GM12878 (cell line): ENCODE results near the gene SBNO2. TPM values are rescaled to one million over a fixed set of nuclear protein-coding genes. Genes with fewer than 3 reads are reported as not detected.

ENCODE experiments used
- EZH2 ChIP-seq: IDR thresholded peaks from 2 replicates; pipeline ENCODE4 v1.6.1; 2012; ENCODE audit warnings: low read depth, mild to moderate bottlenecking, control low read depth, inconsistent platforms, low read length, borderline replicate concordance; ENCODE audit not compliant: control insufficient read depth
- POU2F2 ChIP-seq: IDR thresholded peaks from 3 replicates; pipeline ENCODE4 v1.6.1; 2011; ENCODE audit warnings: low read depth, mild to moderate bottlenecking, low read length, borderline replicate concordance
- RAD21 ChIP-seq: IDR thresholded peaks from 2 replicates; pipeline ENCODE4 v1.6.1; 2011; ENCODE audit warnings: mild to moderate bottlenecking, low read depth, low read length, moderate library complexity; ENCODE audit not compliant: insufficient read depth
- WRNIP1 ChIP-seq: IDR thresholded peaks from 2 replicates; pipeline ENCODE4 v1.6.1; 2011; ENCODE audit warnings: low read depth, low read length, improper control_type of control experiment, borderline replicate concordance
- YY1 ChIP-seq: IDR thresholded peaks from 2 replicates; pipeline ENCODE4 v1.6.1; 2011; ENCODE audit warnings: low read depth, mild to moderate bottlenecking, low read length
- polyA plus RNA-seq, 11 experiments: library from polyadenylated mRNA; depleted of rRNA in 4 of 11; unstranded in 6 of 11; stranded (reverse) in 5 of 11; fragments of >200 nt; fragmentation: Nextera tagmentation in 4 of 11; fragmentation: Illumina TruSeq in 1 of 11; extraction: Ambion mirVana in 4 of 11; extraction: Trizol in 1 of 11; gene quantifications; 1 replicate in 1 of 11; 2 replicates in 10 of 11; pipeline versions ENCODE4 v1.2.1 to v1.2.3, GENCODE V29; 2011 to 2016; ENCODE audit warnings: inconsistent platforms in 2 of 11, missing spikeins in 2 of 11, low read depth in 1 of 11
- total RNA-seq, 4 experiments: library from RNA; depleted of rRNA in 3 of 4; stranded (reverse); fragments of >200 nt in 3 of 4; fragmentation: Illumina TruSeq in 1 of 4; extraction: Trizol in 1 of 4; gene quantifications; 2 replicates each; pipeline versions ENCODE4 v1.2.1 to v1.2.3, GENCODE V29; 2013 to 2021
- TF ChIP-seq, protein P1 (sequence below): fragments of 450-650 bp; formaldehyde crosslinking; IDR thresholded peaks from 2 replicates; pipeline ENCODE4 v1.5.0; 2022; ENCODE audit warnings: mild to moderate bottlenecking, missing genetic modification characterization
- TF ChIP-seq, protein P2 (sequence below): fragments of 450-650 bp; formaldehyde crosslinking; IDR thresholded peaks from 2 replicates; pipeline ENCODE4 v1.4.0; 2022; ENCODE audit warnings: mild to moderate bottlenecking, moderate library complexity
- TF ChIP-seq, protein P3 (sequence below): IDR thresholded peaks from 2 replicates; pipeline ENCODE4 v1.6.1; 2012; ENCODE audit warnings: low read length, inconsistent platforms
- TF ChIP-seq, protein P4 (sequence below): fragments of 450-650 bp; IDR thresholded peaks from 2 replicates; pipeline ENCODE4 v1.6.1; 2017; ENCODE audit warnings: low read depth, mild to moderate bottlenecking, moderate library complexity

SBNO2 gene
- total and polyA plus RNA-seq, 10 of the 15 experiments (the other 5 are each of a cell fraction or from before 2014, with no cell fraction given): 0.08 to 44.6 (median 5.4) TPM

DNA sequence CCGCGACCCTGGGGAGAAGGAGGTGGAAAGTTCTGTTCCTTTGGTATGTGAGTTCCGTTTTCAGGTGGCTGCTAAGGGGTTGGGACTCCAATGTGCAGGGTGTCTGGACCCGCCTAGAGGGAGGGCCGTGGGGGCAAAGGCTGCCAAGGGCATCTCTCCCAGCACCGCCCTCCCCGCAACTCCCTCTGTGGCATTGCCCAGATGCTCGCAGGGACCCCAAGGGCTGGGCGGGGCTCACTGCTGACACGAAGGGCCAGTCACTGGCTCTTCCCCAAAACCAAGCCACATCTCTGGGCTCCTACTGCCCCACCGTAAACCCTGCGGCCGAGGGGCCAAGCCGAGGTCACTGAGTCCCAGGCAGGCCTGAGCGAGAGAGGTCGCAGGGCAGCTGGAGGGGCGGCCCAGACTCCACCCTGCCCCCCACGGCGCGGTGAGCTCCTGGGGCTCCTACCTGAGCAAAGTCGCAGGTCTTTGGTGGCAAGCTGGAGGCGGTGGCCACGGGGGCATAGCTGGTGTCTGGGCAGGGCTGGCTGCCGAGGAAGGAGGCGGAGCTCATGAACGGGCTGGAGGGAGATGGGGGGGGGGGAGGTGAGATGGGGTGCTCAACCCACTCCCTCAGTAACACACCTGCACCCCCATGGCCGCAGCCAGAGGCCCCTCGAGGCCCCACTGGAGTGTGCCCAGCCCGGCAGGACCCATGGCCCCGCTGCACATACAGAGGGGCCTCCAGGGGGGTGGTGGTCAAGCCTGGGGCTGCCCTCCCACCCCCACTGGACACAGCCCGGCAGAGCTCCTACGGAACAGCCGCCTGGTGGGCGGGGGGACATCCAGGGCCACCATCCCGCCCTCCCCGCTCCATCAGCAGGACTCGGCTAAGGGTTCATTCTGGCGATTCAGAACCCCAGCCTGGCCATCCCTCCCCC, 26.9 kb downstream of the SBNO2 start (continued):
- TF ChIP-seq, protein P1, sequence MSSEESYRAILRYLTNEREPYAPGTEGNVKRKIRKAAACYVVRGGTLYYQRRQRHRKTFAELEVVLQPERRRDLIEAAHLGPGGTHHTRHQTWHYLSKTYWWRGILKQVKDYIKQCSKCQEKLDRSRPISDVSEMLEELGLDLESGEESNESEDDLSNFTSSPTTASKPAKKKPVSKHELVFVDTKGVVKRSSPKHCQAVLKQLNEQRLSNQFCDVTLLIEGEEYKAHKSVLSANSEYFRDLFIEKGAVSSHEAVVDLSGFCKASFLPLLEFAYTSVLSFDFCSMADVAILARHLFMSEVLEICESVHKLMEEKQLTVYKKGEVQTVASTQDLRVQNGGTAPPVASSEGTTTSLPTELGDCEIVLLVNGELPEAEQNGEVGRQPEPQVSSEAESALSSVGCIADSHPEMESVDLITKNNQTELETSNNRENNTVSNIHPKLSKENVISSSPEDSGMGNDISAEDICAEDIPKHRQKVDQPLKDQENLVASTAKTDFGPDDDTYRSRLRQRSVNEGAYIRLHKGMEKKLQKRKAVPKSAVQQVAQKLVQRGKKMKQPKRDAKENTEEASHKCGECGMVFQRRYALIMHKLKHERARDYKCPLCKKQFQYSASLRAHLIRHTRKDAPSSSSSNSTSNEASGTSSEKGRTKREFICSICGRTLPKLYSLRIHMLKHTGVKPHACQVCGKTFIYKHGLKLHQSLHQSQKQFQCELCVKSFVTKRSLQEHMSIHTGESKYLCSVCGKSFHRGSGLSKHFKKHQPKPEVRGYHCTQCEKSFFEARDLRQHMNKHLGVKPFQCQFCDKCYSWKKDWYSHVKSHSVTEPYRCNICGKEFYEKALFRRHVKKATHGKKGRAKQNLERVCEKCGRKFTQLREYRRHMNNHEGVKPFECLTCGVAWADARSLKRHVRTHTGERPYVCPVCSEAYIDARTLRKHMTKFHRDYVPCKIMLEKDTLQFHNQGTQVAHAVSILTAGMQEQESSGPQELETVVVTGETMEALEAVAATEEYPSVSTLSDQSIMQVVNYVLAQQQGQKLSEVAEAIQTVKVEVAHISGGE (CRISPR knock-in tag): no peak
- TF ChIP-seq, protein P2, sequence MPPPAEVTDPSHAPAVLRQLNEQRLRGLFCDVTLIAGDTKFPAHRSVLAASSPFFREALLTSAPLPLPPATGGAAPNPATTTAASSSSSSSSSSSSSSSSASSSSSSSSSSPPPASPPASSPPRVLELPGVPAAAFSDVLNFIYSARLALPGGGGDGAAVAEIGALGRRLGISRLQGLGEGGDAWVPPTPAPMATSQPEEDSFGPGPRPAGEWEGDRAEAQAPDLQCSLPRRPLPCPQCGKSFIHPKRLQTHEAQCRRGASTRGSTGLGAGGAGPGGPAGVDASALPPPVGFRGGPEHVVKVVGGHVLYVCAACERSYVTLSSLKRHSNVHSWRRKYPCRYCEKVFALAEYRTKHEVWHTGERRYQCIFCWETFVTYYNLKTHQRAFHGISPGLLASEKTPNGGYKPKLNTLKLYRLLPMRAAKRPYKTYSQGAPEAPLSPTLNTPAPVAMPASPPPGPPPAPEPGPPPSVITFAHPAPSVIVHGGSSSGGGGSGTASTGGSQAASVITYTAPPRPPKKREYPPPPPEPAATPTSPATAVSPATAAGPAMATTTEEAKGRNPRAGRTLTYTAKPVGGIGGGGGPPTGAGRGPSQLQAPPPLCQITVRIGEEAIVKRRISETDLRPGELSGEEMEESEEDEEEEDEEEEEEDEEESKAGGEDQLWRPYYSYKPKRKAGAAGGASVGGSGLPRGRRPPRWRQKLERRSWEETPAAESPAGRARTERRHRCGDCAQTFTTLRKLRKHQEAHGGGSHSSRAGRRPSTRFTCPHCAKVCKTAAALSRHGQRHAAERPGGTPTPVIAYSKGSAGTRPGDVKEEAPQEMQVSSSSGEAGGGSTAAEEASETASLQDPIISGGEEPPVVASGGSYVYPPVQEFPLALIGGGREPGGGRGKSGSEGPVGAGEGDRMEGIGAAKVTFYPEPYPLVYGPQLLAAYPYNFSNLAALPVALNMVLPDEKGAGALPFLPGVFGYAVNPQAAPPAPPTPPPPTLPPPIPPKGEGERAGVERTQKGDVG (CRISPR knock-in tag): no peak
- no peak for TF ChIP-seq YY1
- TF ChIP-seq, protein P3, sequence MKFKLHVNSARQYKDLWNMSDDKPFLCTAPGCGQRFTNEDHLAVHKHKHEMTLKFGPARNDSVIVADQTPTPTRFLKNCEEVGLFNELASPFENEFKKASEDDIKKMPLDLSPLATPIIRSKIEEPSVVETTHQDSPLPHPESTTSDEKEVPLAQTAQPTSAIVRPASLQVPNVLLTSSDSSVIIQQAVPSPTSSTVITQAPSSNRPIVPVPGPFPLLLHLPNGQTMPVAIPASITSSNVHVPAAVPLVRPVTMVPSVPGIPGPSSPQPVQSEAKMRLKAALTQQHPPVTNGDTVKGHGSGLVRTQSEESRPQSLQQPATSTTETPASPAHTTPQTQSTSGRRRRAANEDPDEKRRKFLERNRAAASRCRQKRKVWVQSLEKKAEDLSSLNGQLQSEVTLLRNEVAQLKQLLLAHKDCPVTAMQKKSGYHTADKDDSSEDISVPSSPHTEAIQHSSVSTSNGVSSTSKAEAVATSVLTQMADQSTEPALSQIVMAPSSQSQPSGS: no peak
- no peak for TF ChIP-seq EZH2
- TF ChIP-seq POU2F2: no peak
- no peak for TF ChIP-seq WRNIP1
- TF ChIP-seq, protein P4, sequence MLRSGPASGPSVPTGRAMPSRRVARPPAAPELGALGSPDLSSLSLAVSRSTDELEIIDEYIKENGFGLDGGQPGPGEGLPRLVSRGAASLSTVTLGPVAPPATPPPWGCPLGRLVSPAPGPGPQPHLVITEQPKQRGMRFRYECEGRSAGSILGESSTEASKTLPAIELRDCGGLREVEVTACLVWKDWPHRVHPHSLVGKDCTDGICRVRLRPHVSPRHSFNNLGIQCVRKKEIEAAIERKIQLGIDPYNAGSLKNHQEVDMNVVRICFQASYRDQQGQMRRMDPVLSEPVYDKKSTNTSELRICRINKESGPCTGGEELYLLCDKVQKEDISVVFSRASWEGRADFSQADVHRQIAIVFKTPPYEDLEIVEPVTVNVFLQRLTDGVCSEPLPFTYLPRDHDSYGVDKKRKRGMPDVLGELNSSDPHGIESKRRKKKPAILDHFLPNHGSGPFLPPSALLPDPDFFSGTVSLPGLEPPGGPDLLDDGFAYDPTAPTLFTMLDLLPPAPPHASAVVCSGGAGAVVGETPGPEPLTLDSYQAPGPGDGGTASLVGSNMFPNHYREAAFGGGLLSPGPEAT: no peak
- TF ChIP-seq RAD21: no peak
